ENCODE measurements around the gene AP1S1. TPM values are rescaled to one million over a fixed set of nuclear protein-coding genes. Genes with fewer than 3 reads are reported as not detected.

Gene AP1S1
- total and polyA plus RNA-seq, 2 experiments from 2014 or later = 31.1 to 85.8 TPM

- Histone ChIP-seq H3K27me3 (no peaks in the 10 kb centered on the region), H3K9me2 (replicated peaks; ENCODE audit: insufficient read depth) (no peaks in the 10 kb centered on the region), H3K27ac (no peak overlapping the region), H4K20me1 (ENCODE audit: insufficient read depth, poor library complexity, severe bottlenecking) (no peaks in the 10 kb centered on the region), H3K36me3 (replicated peaks; ENCODE audit: insufficient read depth, low read depth) (no peaks in the 10 kb centered on the region), H3K4me1 (ENCODE audit: insufficient read depth) (no peaks in the 10 kb centered on the region), H3K4me3 (no peak overlapping the region), H3K4me2 (no peak overlapping the region), H2AFZ (no peak overlapping the region), H3K9me3 (ENCODE audit: low read depth) (no peaks in the 10 kb centered on the region), H3K79me2 (no peaks in the 10 kb centered on the region)
- TF ChIP-seq EZH2 (IDR thresholded peaks at IDR 0.05; ENCODE audit: borderline replicate concordance) (no peak), EZH2phosphoT487 (IDR thresholded peaks at IDR 0.05; ENCODE audit: low read depth, severe bottlenecking, unreplicated experiment) (no peak), CTCF (IDR thresholded peaks at IDR 0.05; ENCODE audit: poor library complexity) (no peak)
- DNase-seq (ENCODE audit: low spot score) = no peak
- 85% methylated on average over 16 of the region's 16 CpGs for WGBS (ENCODE audit: low lambda C conversion rate, missing lambda C conversion rate)
These were observed 45.9 kb upstream of the AP1S1 start for GRCh38 chr7:101108330-101108857.

GRCh38 chr7:101108961-101109360 lies 45.3 kb upstream of the AP1S1 start:
- H4K20me1 ChIP-seq (ENCODE audit: insufficient read depth, poor library complexity, severe bottlenecking) = no peaks in the 10 kb centered on the region
- H3K4me2 ChIP-seq = no peak overlapping the region
- H2AFZ ChIP-seq = no peak overlapping the region
- H3K4me1 ChIP-seq (ENCODE audit: insufficient read depth) = no peaks in the 10 kb centered on the region
- no peak for TF ChIP-seq CTCF (IDR thresholded peaks at IDR 0.05; ENCODE audit: poor library complexity)
- TF ChIP-seq EZH2phosphoT487 (IDR thresholded peaks at IDR 0.05; ENCODE audit: low read depth, severe bottlenecking, unreplicated experiment) = no peak
- no peak for TF ChIP-seq EZH2 (IDR thresholded peaks at IDR 0.05; ENCODE audit: borderline replicate concordance)
- no peaks in the 10 kb centered on the region for H3K27me3 ChIP-seq
- H3K27ac ChIP-seq = no peak overlapping the region
- H3K36me3 ChIP-seq (replicated peaks; ENCODE audit: insufficient read depth, low read depth) = no peaks in the 10 kb centered on the region
- 82% methylated on average over 7 of the region's 7 CpGs for WGBS (ENCODE audit: low lambda C conversion rate, missing lambda C conversion rate)
- no peaks in the 10 kb centered on the region for H3K9me3 ChIP-seq (ENCODE audit: low read depth)
- no peak for DNase-seq (ENCODE audit: low spot score)
- H3K79me2 ChIP-seq = no peaks in the 10 kb centered on the region
- H3K9me2 ChIP-seq (replicated peaks; ENCODE audit: insufficient read depth) = no peaks in the 10 kb centered on the region
- no peak overlapping the region for H3K4me3 ChIP-seq

- no peaks in the 10 kb centered on the region for H3K27me3 ChIP-seq
- no peak overlapping the region for H3K27ac ChIP-seq
- TF ChIP-seq CTCF (IDR thresholded peaks at IDR 0.05; ENCODE audit: poor library complexity) (no peak), EZH2 (IDR thresholded peaks at IDR 0.05; ENCODE audit: borderline replicate concordance) (no peak), EZH2phosphoT487 (IDR thresholded peaks at IDR 0.05; ENCODE audit: low read depth, severe bottlenecking, unreplicated experiment) (no peak)
- no peak overlapping the region for H3K4me3 ChIP-seq
- H3K36me3 ChIP-seq (replicated peaks; ENCODE audit: insufficient read depth, low read depth) = no peaks in the 10 kb centered on the region
- H3K9me2 ChIP-seq (replicated peaks; ENCODE audit: insufficient read depth) = no peaks in the 10 kb centered on the region
- H2AFZ ChIP-seq = no peak overlapping the region
- no peak overlapping the region for H3K4me2 ChIP-seq
- WGBS (ENCODE audit: low lambda C conversion rate, missing lambda C conversion rate) = 73% methylated on average over 6 of the region's 6 CpGs
- no peaks in the 10 kb centered on the region for H3K9me3 ChIP-seq (ENCODE audit: low read depth)
- no peaks in the 10 kb centered on the region for H3K79me2 ChIP-seq
- no peaks in the 10 kb centered on the region for H3K4me1 ChIP-seq (ENCODE audit: insufficient read depth)
- no peaks in the 10 kb centered on the region for H4K20me1 ChIP-seq (ENCODE audit: insufficient read depth, poor library complexity, severe bottlenecking)
- no peak for DNase-seq (ENCODE audit: low spot score)
These were observed 44.9 kb upstream of the AP1S1 start for GRCh38 chr7:101109368-101109767.

GRCh38 chr7:101111261-101111660 lies 43.0 kb upstream of the AP1S1 start:
- DNase-seq (ENCODE audit: low spot score) = no peak
- H3K27me3 ChIP-seq = no peaks in the 10 kb centered on the region
- WGBS (ENCODE audit: low lambda C conversion rate, missing lambda C conversion rate) = 93% methylated on average over 5 of the region's 5 CpGs
- no peak overlapping the region for H3K27ac ChIP-seq
- H3K4me2 ChIP-seq = no peak overlapping the region
- TF ChIP-seq EZH2 (IDR thresholded peaks at IDR 0.05; ENCODE audit: borderline replicate concordance) = no peak
- no peak for TF ChIP-seq EZH2phosphoT487 (IDR thresholded peaks at IDR 0.05; ENCODE audit: low read depth, severe bottlenecking, unreplicated experiment)
- no peak for TF ChIP-seq CTCF (IDR thresholded peaks at IDR 0.05; ENCODE audit: poor library complexity)
- no peaks in the 10 kb centered on the region for H3K9me2 ChIP-seq (replicated peaks; ENCODE audit: insufficient read depth)
- H3K9me3 ChIP-seq (ENCODE audit: low read depth) = no peaks in the 10 kb centered on the region
- H3K4me3 ChIP-seq = no peak overlapping the region
- H2AFZ ChIP-seq = no peak overlapping the region
- no peaks in the 10 kb centered on the region for H3K79me2 ChIP-seq
- no peaks in the 10 kb centered on the region for H3K36me3 ChIP-seq (replicated peaks; ENCODE audit: insufficient read depth, low read depth)
- H3K4me1 ChIP-seq (ENCODE audit: insufficient read depth) = no peaks in the 10 kb centered on the region
- H4K20me1 ChIP-seq (ENCODE audit: insufficient read depth, poor library complexity, severe bottlenecking) = no peaks in the 10 kb centered on the region
